NCI-H2227 (cell line): Measurements from ENCODE around the gene JADE1.

ENCODE experiments used
- DNase-seq: peaks from one replicate; lab custom pipeline; 2025; ENCODE audit not compliant: unreplicated experiment; lab: John Stamatoyannopoulos, UW

JADE1 gene

GRCh38 chr4:128869776-128870509 lies 60.4 kb downstream of the JADE1 start:
- no peak for DNase-seq

GRCh38 chr4:128871948-128872347 lies 62.4 kb downstream of the JADE1 start:
- no peak for DNase-seq

GRCh38 chr4:128876200-128876599 lies 66.7 kb downstream of the JADE1 start:
- DNase-seq: no peak

GRCh38 chr4:128877934-128878333 lies 68.4 kb downstream of the JADE1 start:
- no peak for DNase-seq

GRCh38 chr4:128879283-128879682 lies 69.8 kb downstream of the JADE1 start:
- no peak for DNase-seq

GRCh38 chr4:128879971-128880370 lies 70.5 kb downstream of the JADE1 start:
- DNase-seq: no peak

- no peak for DNase-seq
Observed at GRCh38 chr4:128880662-128881061, 71.2 kb downstream of the JADE1 start.

GRCh38 chr4:128904821-128905220 lies 95.3 kb downstream of the JADE1 start:
- DNase-seq: no peak

- DNase-seq: no peak
Observed at GRCh38 chr4:128906581-128906980, 97.1 kb downstream of the JADE1 start.

- DNase-seq: no peak
Observed at GRCh38 chr4:128907981-128908380, 98.5 kb downstream of the JADE1 start.

GRCh38 chr4:128908735-128909134 lies 99.2 kb downstream of the JADE1 start:
- DNase-seq: no peak

GRCh38 chr4:128913228-128913627 lies 103.7 kb downstream of the JADE1 start:
- no peak for DNase-seq

GRCh38 chr4:128915544-128915943 lies 106.0 kb downstream of the JADE1 start:
- no peak for DNase-seq

- no peak for DNase-seq
Observed at GRCh38 chr4:128916832-128917231, 107.3 kb downstream of the JADE1 start.

GRCh38 chr4:128917781-128918180 lies 108.3 kb downstream of the JADE1 start:
- no peak for DNase-seq

- no peak for DNase-seq
Observed at GRCh38 chr4:128921954-128922353, 112.5 kb downstream of the JADE1 start.
